HS-27A (cell line): ENCODE results near the gene PROM2.

Experiments used
- DNase-seq: peaks from one replicate; pipeline ENCODE4 v3.0.0-alpha.2; 2012; ENCODE audit warnings: low read depth, missing footprints

Gene PROM2

DNA sequence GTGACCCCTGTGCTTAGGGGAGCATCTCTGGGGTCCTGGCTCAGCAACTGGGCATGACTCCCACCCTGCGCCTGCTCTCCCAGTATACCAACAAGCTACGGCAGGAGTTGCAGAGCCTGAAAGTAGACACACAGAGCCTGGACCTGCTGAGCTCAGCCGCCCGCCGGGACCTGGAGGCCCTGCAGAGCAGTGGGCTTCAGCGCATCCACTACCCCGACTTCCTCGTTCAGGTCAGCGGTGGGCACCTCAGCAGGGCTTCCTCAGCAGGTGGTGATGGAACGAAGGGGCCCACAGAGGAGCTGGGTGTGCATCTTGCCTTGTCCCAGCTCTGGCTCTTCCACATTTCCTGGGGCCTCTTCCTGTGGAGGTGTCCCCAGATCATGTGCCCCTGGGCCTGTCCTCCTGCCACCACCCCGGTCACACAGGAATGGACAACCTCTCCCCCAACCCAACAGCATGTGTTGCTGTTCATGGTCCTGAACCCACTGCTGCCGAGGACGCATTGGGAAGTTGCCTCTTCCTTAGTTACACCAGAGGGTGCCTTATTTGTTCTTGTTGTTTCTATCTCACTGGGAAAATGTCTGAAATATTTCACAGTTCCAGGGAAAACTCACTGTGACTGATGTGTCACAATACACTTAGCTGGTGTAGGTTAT, 10.8 kb downstream of the PROM2 start:
- no peak for DNase-seq

DNA sequence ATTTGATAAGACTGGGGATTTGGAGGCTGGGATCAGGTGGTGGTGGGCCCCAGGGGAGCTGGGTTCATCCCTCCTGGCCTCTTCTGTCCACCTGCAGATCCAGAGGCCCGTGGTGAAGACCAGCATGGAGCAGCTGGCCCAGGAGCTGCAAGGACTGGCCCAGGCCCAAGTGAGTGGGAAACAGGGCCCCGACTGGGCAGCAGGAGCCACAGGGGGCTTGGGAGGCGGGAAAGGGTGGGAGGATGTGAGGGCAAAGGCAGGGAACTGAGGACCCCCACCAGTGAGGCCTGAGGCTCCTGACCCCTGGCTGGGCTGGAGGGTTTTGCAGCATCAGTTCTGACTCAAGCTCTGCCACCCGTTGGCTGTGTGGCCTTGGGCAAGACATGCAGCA, 11.3 kb downstream of the PROM2 start:
- no peak for DNase-seq

DNA sequence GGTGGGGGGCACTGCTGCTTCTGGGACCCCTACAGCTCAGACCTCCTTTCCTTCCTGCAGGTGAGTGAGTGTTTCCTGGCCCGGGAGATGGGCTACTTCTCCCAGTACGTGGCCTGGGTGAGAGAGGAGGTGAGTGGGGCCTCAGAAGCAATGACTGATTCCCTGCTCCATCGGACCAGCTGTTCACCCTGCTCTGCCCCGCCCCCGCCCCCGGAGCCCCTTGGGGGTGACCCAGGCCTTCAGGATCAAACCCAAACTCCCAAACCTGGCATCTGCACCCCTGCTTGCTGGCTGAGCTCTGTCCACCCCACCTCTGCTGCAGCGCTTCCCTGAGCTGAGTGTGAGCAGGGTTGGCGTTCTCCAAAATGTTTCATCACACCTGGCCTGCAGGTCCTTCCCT, 13.1 kb downstream of the PROM2 start:
- no peak for DNase-seq

DNA sequence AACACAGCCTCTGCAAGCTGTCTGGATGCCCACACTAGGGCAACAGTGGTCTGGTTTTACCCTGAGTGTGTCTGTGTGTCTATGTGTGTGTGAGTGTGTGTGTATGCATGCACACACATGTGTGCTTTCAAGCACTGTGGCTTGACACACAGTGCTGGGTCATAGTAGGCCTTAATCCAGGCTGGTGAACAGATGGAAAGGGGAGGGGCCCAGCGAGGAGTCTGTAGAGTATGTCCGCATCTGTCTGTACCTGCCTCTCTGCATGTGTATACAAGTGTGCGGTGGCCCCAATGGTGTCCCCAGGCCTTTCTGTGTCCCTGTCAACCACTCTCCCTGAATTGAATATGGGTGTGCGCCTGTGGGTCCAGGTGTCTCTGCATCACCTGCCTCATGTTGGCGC, 13.6 kb downstream of the PROM2 start:
- DNase-seq = no peak

DNA sequence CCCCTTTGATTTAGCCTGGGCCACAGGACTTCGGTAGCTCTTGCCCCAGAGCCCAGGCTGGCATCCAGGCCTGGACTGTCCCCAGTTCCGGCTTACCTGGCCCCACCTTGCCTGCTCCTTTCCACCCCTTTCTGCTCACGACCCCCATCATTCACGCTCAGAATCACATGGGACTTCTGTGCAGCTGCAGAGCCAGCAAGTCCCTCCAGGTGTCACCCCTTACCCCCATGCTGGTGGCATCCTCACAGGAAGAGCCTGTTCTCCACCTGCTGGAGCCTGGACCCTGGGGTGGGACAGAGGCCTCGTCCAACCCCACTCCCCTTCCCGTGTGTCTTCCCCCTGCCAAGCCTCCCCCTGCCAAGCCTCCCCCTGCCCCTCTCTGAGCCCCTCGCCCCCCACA, 15.0 kb downstream of the PROM2 start:
- DNase-seq = no peak

DNA sequence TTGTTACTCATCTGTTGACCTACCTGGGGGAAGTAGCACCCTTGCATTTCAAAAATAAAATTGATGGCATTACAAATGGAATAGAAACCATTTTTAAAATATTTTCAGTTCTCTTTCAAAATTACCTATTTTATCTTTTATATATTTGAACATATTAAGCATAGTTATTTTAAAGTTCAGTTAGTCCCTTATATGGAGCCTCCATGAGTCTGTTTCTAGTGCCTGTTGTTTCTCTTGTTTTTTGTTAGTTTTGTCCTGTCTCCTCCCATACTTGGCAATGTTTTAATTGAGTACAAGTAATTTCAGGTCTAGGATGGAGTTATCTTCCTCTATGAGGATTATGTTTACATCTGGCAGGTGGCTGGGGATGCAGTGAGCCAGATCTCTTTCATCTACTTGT, 17.0 kb downstream of the PROM2 start:
- DNase-seq = no peak

DNA sequence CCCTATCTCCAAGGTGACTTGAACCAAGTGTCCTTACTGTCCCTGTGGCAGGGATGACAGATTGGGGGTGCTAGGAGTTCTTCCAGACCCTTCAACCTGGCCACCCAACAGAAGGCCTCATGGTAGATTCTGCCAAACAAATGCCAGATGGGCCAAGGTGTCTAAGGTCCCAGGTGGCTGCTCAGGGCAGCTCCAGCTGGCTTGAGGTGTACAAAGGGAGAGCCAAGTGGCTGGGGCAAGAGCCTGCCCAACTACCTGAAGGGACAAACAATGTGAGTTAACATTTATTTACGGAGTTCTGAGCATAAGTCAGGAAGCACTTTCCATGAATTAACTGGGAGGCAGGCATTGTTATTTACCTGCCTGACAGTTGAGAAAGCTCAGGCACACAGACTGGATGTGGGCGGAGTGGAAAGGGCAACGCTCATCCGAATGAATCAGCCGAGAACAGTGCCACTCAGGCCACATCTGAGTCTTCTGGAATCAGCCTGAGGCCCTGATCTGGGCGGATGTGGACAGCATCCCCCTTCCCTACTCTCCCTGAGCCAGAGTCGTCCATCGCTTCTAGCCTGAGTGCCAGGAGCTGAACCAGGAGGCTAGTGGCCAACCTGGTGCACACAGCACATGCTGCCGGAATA, 18.5 kb downstream of the PROM2 start:
- DNase-seq = no peak

DNA sequence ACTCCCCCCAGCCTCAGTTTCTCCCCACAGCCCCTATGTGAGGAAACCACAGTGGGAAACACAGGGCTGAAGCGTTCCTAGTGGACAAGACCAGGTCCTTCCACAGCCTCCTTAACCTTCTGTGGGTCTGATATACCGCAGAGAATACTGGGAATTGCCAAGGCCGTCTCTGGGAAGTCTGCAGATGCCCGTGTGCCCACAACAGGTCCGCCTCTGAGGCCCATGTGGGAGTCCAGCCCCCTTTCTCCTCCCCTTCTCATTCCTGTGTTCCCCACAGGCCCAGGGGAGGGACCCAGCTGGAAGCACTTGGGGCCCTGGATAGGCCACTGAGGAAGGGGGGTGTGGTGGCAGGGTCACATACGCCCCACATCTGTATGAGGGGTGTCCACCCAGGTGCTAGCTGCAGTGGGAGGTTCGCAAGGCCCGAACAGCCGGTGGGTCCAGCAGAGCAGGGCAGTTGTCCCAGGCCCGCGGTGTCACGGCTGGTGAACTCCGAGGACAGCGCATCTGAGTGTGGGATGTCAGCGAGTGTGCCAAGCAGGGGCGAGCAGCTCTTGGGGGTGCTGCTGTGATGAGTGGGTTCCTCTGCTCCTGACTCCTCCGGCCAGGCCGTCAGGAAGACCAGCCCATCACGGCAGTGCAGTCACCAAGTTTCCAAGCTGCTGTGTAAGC, 20.5 kb downstream of the PROM2 start:
- DNase-seq = no peak

DNA sequence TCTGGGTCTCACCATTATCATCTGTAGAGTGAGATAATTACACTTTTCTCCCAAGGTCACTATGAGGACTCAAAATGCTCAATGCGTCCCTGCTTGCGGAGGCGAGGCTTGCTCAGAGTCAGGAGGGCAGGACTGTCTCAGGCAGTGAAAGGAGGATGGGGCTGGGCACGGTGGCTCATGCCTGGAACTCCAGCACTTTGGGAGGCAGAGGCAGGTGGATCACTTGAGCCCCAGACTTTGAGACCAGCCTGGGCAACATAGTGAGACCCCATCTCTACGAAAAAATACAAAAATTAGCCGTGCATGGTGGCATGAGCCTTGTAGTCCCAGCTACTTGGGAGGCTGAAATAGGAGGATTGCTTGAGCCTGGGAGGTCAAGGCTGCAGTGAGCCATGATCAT, 21.1 kb downstream of the PROM2 start:
- no peak for DNase-seq

DNA sequence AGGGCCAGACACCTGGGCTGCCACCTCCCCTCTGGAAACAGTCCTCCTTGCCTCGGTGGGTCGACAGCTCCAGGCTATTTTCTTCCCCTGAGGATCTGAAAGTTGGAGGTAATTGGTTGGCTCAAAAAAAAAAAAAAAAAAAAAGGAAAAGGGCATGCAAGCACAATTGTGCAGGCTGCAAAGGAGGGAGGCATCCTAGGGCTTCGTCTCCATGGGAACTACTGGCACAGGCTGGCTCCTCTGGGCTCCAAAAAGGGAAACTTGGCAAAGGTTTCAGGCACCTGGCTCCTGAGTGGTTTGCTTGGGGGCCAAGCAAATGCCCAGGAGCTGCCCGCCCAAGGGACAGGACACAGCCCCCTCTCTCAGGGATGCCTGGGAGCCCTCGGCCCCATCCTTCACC, 21.8 kb downstream of the PROM2 start:
- no peak for DNase-seq

DNA sequence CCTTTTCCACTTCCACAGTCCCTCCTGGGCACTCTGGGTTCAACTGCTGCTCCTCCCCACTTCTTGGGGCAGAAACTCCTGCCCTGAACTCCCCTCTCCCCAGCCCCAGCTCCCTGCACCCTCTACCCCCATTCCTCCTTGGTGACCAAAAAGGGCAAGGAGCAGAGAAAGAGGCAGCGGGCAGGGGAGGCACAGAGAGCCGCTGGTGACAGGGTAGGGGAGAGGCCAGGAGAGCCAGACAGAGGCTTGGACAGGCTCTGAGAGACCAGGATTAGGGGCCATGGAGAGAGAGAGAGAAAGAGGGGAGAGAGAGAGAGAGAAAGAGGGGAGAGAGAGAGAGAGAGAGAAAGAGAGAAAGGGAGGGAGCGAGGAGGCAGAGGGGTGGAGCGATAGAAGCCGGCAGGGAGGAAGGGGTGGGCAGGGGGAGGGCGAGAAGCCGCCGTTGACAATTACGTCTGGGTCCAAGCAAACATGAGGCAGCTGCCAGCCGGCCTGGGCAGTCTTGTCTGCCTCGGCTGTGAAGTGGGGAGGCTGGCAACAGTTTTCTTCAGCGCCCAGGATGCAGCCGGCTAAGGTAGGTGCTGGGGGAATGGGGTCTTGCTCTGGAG, 22.7 kb downstream of the PROM2 start, which contains the start of gene KCNIP3:
Gene KCNIP3, plus strand, starts transcription at position 468 of the 608 bp plus-strand sequence. Its CDS starts 92 bp downstream, at position 560.
- DNase-seq = no peak

DNA sequence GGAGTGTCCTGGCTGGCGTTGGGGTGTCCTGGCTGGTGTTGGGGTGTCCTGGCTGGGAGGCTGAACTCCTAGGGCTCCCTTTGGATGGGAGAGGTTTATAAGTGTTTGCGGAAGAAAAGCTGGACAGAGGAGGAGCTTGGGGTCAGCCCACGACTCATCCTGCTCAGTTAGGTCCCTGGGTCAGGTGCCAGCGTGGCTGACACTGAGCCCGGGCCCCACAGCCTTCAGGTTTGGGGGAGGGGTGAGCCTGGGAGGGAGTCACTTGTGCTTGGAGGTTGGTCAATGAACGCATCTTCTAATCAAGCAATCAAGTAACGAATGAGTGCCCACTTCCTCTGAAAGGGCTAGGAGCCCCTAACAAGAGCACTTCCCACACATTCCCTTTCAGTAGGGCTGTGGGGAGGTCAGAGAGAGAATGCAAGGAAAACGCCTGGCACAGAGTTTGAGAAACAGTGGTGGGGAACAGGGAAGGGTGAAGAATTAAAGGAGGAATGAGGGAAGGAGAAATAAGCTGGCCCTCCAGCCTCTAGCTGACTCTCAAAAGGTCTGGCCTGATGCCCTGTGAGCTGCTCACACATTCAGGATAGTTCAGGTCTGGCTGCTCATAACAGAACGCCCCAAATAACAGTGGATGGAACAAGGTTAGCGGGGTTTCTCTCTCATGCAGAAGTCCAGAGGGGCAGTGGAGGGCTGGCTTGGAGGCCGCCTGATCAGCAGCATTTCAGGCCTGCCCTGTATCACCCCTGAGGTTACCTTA, 23.6 kb downstream of the PROM2 start:
- no peak for DNase-seq

DNA sequence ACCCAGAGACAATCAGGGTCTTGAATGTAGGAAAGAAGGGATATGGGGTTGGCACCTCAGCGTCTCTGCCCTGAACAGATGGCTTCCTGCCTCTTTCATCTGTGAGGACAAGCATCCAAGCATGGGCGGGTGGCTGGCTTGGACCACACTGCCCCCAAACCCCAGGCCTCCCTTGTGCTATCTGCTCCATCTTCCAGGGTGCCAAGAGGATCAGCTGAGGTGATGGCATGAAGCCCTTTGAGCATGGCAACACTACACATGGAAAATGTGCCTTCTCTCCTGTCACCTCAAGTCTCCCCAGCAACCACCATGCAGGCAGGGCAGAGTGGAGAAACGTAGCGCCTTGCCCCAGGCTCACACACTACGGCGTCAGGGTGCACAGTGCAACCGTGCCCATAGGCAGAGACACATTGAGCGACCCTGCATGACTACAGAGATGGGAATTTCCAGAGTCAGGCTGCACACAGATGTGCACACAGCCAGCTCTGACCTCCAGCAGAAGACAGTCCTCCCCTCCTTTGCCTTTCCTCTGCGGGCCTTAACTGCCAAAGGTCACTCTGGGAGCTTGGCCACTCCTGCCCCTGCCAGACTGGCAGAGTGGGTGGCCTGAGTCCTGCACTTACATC, 24.4 kb downstream of the PROM2 start:
- DNase-seq = no peak

DNA sequence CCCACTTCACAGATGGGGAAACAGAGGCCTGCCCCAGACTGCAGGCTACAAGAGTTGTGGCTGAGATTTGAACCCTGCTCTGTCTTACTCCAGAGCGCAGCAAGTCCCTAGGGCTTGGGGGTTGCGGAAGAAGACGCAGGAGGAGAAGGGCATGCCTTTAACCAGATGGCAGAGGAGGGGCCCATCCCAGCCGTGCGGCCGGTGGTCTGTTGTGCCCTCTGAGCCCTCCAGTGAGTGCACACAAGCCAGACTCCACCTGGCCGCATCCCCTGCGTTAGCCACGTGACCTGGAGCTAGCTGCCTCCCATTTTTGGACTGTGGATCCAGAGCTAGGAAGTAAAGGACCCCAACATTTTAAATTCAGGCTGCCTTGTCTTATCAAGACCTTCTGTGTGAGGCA, 25.7 kb downstream of the PROM2 start:
- no peak for DNase-seq

DNA sequence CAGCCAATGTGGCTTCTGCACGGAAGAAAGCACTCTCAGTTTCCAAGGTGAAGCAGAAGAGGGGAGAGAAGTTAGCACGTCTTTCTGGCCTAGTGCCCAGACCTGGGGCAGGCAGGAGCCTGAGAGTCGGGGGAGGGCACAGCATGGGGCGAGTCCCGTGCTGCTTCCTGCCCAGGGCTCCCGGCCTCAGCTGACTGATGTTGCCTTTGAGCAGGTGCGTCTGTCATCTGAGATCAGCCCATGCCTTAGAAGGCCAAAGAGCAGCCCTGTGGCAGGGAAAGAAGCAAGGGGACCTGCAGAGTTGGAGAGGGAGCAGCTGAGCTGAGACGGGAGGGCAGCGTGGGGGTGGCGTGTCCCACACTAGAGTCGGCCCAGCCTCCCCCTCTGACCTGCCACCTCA, 26.2 kb downstream of the PROM2 start:
- no peak for DNase-seq

DNA sequence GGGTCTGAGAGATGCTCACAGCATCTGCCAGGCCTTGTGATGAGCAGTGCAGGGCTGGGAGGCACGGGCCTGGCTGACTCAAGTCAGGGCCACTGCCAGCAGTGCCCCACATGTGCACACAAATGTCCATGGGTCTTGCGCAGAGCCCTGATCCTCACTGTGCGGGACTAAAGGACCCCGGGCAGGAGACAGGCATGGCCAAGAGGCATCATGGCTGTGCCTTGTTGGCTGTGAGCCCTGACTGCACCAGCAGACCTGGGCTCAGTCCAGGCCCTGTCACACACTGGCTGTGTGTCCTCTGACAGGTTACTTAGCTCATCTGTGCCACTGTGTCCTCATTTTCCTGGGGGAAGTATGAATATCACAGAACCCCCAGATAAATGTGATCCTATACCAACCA, 26.9 kb downstream of the PROM2 start:
- DNase-seq = no peak

DNA sequence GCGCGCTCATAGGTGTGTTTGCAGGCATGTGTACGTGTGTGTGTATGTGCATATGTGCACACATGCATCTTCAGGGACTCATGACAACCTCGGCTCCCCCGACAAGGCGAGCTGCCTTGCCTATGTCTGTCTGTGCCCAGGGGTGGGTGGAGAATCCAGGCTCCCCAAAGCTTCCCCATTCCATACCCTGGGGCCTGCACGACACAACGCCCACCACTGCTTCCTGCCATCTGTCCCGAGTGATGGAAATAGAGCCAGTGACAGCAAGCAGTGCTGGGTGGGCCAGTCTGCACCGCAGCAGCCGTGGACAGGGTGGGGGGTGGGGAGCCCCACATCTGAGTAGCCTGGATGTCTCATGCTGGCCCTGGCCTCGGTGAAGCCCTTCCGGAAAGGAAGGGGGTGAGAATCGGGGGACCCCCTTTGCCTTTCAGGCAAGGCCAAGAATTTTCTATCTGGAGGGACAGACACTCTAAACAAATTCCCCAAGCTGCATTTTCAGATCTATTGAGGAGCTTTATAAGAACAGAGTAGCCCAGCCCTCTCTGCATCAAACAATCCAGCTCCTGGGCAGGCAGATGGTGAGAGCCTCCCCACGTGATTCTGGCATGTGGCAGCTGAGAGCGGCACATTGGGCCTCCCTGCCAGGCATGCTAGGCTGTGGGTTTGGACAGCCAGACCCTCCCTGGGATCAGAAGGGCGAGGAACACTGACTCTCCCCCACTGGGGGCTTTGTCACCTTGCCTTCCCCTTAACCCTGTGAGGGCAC, 27.8 kb downstream of the PROM2 start:
- no peak for DNase-seq

DNA sequence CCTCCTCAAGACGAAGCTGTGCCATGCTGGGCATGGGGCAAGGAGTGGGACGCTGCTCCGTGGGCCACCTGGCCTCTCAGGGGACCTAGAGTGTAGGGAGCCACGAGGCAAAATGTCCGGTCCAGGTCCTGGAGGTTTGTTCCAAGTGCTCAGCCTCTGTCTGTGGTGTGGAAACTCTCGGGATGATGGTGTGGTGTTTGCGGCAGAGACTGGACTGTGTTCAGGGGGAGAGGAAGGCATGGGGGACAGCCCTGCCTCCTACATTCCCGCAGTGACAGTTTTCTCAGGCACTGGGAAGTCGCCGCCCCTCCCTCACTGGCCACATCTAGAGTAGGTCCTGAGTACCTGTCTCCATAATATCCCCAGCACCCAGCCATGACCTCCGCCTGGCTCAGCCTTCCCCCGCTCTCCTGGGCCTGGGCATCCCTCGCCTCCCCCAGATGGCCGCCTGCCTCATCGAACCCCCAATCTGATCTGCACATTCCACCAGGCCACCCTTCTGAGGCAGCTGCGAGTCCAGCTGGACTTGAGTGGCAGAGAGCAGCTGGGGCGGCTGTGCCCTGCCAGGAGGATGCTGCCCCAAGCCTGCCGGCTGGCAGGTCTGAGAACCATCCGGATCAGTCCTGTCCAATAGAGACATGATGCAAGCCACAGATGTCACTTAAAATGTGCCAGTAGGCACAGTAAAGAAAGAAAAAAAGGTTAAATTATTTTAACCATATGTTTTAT, 29.1 kb downstream of the PROM2 start:
- no peak for DNase-seq

DNA sequence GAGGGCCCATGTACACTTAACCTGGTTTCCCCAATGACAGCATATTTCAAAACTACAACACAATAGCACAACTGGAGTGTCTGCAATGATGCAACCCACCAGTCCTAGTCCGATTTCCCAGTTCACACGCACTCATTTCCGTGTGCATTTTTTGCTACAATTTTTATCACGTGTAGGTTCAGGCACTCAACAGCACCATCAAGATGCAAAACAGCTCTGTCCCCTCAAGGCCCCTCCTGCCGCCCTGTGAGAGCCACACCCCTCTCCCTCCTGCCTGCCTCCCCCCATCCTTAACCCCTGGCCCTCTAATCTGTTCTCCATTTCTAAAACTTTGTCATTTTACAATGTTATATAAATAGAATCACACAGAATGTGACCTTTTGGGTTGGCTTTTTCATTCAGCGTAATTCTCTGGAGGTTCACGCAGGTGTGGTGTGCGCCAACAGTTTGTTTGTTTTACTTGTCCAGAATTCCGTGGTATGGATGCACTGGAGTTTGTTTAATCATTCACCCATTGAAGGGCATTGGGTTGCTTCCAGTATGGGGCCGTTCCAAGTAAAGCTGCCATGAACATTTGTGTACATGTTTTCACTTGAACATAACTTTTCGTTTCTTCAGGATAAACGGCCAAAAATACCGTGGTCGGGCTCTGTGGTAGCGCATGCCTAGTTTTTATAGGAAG, 31.3 kb downstream of the PROM2 start:
- DNase-seq = no peak
